Fibroblast of pulmonary artery (primary cell): Measurements from ENCODE around the gene TP73.

Source experiments
- DNase-seq: peaks from one replicate; pipeline ENCODE4 v3.0.0-alpha.2; 2010; ENCODE audit warnings: low read depth
- H3K4me3 ChIP-seq: replicated peaks from 2 replicates; pipeline ENCODE4 v1.5.1; 2011; ENCODE audit warnings: low read depth, mild to moderate bottlenecking, control low read depth, low read length, moderate library complexity
- TF ChIP-seq, protein P1 (sequence below): IDR thresholded peaks from 2 replicates; pipeline ENCODE4 v1.5.1; 2011; ENCODE audit warnings: mild to moderate bottlenecking, control low read depth, low read length, inconsistent platforms; ENCODE audit errors: missing control alignments

Gene TP73

GRCh38 chr1:3750741-3751140 lies 98.4 kb downstream of the TP73 start:
- DNase-seq = no peak
- TF ChIP-seq, protein P1, sequence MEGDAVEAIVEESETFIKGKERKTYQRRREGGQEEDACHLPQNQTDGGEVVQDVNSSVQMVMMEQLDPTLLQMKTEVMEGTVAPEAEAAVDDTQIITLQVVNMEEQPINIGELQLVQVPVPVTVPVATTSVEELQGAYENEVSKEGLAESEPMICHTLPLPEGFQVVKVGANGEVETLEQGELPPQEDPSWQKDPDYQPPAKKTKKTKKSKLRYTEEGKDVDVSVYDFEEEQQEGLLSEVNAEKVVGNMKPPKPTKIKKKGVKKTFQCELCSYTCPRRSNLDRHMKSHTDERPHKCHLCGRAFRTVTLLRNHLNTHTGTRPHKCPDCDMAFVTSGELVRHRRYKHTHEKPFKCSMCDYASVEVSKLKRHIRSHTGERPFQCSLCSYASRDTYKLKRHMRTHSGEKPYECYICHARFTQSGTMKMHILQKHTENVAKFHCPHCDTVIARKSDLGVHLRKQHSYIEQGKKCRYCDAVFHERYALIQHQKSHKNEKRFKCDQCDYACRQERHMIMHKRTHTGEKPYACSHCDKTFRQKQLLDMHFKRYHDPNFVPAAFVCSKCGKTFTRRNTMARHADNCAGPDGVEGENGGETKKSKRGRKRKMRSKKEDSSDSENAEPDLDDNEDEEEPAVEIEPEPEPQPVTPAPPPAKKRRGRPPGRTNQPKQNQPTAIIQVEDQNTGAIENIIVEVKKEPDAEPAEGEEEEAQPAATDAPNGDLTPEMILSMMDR = no peak
- H3K4me3 ChIP-seq = no peak overlapping the region

DNA sequence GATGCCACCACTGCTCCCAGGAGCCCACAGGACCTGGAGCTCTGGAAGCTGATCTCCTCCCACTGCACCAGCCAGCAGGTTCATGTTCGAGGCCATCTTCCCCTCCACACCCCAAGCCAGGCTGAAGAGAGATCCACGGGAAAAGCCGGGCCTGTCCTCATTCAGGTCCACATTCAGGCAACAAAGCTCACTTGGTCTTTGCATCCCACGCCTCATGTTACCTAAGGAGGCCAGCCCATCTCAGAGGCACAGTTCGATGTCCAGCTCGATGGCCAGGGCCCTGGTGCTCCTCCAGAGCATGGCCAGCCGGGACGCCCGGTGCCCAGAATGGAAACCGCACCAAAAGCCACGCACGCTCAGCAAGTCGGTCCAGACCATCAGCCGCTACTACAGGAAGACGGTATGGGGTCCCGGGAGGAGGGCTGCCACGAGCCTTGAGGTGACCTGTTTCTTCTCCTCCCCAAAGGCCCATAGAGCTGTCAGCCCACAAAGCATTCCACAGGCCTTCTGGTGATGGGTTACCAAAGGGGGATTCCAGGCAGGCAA lies 100.2 kb downstream of the TP73 start, which contains the start of gene CCDC27:
TSS of gene CCDC27 (plus strand) at position 51 of the 546 bp plus-strand sequence. CDS start at position 83, 32 bp downstream.
- H3K4me3 ChIP-seq = no peak within 1 kb of the TSS
- DNase-seq = no peak
- TF ChIP-seq, protein P1 = no peak

DNA sequence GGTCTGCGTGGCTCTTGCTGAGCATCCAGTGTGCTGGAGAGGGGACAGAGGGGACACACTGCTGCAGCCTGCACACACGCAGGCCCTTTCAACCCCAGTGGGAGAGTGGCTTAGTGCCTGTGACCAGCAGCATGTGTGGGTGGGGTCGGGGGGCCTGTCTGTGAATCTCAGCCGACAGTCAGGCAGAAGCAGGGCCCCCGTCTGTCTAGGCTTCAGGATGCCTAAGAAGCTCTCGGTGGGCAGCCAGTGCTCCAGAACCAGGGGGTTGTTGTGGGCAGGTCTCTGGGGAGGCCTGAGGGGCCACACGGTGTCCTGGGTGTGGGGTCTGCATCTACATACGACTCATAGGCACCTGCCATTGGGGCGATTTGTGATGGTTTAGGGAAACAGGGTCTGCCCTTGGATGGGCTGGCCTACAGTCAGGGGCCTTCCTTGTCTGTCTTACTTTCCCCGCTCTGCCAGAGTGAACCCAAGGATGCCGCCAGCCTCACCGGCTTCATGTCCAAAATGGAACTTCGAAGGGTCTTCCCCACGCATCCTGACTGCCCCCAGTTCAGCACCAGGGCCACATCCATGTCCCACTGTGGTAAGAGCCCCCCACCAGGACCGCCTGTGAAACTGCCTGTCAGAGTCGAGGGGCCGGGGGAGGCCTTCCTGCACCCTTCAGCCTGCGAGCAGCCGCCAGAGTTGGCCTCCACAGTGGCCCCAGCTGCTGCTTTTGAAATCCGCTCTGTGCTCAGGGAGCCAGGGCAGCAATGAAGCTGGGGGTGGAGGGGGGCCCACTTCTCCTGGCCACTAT lies 101.5 kb downstream of the TP73 start:
- no peak overlapping the region for H3K4me3 ChIP-seq
- TF ChIP-seq, protein P1 = no peak
- no peak for DNase-seq

DNA sequence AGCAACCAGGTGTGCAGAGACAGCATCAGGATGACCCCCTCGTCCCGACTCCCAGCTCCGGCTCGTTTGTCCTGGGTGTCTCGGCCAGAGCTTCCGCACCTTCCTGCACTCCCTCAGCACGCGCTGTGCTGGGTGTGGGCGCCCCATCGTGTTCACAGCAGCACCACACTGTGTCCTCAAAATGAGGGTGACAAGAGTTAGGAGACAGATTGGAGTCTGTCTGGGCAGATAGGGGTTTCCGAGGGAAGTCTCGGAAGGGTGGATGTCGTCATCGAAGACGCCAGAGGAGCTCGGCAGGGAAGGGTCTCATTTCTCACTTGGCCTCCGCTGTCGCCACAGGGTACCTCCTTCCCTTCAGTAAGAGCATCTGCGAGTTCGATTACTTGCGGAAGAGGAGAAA lies 104.1 kb downstream of the TP73 start:
- no peak for DNase-seq
- TF ChIP-seq, protein P1 = no peak
- H3K4me3 ChIP-seq = no peak overlapping the region

GRCh38 chr1:3759164-3759563 lies 106.8 kb downstream of the TP73 start:
- H3K4me3 ChIP-seq = no peak overlapping the region
- DNase-seq = no peak
- TF ChIP-seq, protein P1 = no peak

GRCh38 chr1:3759796-3760195 lies 107.5 kb downstream of the TP73 start:
- DNase-seq = no peak
- no peak overlapping the region for H3K4me3 ChIP-seq
- TF ChIP-seq, protein P1 = no peak
